Neural progenitor cell (in vitro differentiated cells): ENCODE data around the gene PGRMC2. TPM values are rescaled to one million over a fixed set of nuclear protein-coding genes. Genes with fewer than 3 reads are reported as not detected.

Source experiments
- DNase-seq: peaks from one replicate; pipeline ENCODE4 v3.0.0-alpha.2; 2016; ENCODE audit warnings: low spot score
- H2AFZ ChIP-seq: fragments of 200-600 bp; sonication (generic); replicated peaks from 2 replicates; pipeline ENCODE4 v1.6.1; 2016; ENCODE audit warnings: antibody characterized with exemption
- H3F3A ChIP-seq: fragments of 200-600 bp; sonication (generic); 2 replicates; pipeline ENCODE4 v1.6.1; 2016; ENCODE audit warnings: antibody characterized with exemption, low read depth
- H3K27ac ChIP-seq: fragments of 200-600 bp; sonication (generic); 2 replicates; pipeline ENCODE4 v1.5.1; 2016; ENCODE audit warnings: mild to moderate bottlenecking
- H3K27me3 ChIP-seq: fragments of 200-600 bp; sonication (generic); 2 replicates; pipeline ENCODE4 v1.6.1; 2016; ENCODE audit warnings: mild to moderate bottlenecking, moderate library complexity
- H3K36me3 ChIP-seq: fragments of 200-600 bp; sonication (generic); 2 replicates; pipeline ENCODE4 v1.5.1; 2016
- H3K4me1 ChIP-seq: fragments of 200-600 bp; sonication (generic); 2 replicates; pipeline ENCODE4 v1.6.1; 2016; ENCODE audit warnings: mixed run types
- H3K4me2 ChIP-seq: fragments of 200-600 bp; sonication (generic); 2 replicates; pipeline ENCODE4 v1.6.1; 2016
- H3K4me3 ChIP-seq: fragments of 200-600 bp; sonication (generic); 2 replicates; pipeline ENCODE4 v1.5.1; 2016
- H3K79me2 ChIP-seq: fragments of 200-600 bp; sonication (generic); 2 replicates; pipeline ENCODE4 v1.6.1; 2016; ENCODE audit warnings: low read depth
- H3K9ac ChIP-seq: fragments of 200-600 bp; sonication (generic); 2 replicates; pipeline ENCODE4 v1.6.1; 2016
- H3K9me3 ChIP-seq: fragments of 200-600 bp; sonication (generic); 2 replicates; pipeline ENCODE4 v1.5.1; 2016; ENCODE audit warnings: low read depth
- H4K20me1 ChIP-seq: fragments of 200-600 bp; sonication (generic); 2 replicates; pipeline ENCODE4 v1.6.1; 2016; ENCODE audit warnings: low read depth
- H3K27ac Mint-ChIP-seq: 3 replicates; pipeline ENCODE4 v1.8.0; 2021; ENCODE audit warnings: mixed read lengths
- H3K27me3 Mint-ChIP-seq: 2 replicates; pipeline ENCODE4 v1.8.0; 2022; ENCODE audit warnings: low read depth, mild to moderate bottlenecking, inconsistent platforms, moderate library complexity, mixed read lengths; ENCODE audit not compliant: insufficient read depth
- H3K36me3 Mint-ChIP-seq: 3 replicates; pipeline ENCODE4 v1.8.0; 2021; ENCODE audit warnings: mixed read lengths
- H3K4me1 Mint-ChIP-seq: 3 replicates; pipeline ENCODE4 v1.8.0; 2021; ENCODE audit warnings: mixed read lengths
- H3K4me3 Mint-ChIP-seq: 3 replicates; pipeline ENCODE4 v1.8.0; 2021; ENCODE audit warnings: mild to moderate bottlenecking, moderate library complexity, mixed read lengths
- H3K9me3 Mint-ChIP-seq: 3 replicates; pipeline ENCODE4 v1.8.0; 2020; ENCODE audit warnings: mixed read lengths
- EZH2 ChIP-seq: fragments of 200-600 bp; sonication (generic); IDR thresholded peaks from 2 replicates; pipeline ENCODE4 v1.6.1; 2017; ENCODE audit warnings: antibody characterized with exemption, mild to moderate bottlenecking, moderate library complexity
- EZH2phosphoT487 ChIP-seq: fragments of 200-600 bp; sonication (generic); IDR thresholded peaks from 2 replicates; pipeline ENCODE4 v1.6.1; 2017; ENCODE audit warnings: antibody characterized with exemption
- total RNA-seq: library from RNA; depleted of rRNA; stranded (reverse); fragments of >200 nt; gene quantifications from 2 replicates; pipeline ENCODE4 v1.2.3, GENCODE V29; 2015; ENCODE audit warnings: low replicate concordance
- TF ChIP-seq, protein P1 (sequence below): fragments of 200-600 bp; sonication (generic); IDR thresholded peaks from 2 replicates; pipeline ENCODE4 v1.5.1; 2017; ENCODE audit warnings: antibody characterized with exemption, mild to moderate bottlenecking

PGRMC2 gene
- total RNA-seq, 1 donor from 2014 or later: 58.8 TPM

DNA sequence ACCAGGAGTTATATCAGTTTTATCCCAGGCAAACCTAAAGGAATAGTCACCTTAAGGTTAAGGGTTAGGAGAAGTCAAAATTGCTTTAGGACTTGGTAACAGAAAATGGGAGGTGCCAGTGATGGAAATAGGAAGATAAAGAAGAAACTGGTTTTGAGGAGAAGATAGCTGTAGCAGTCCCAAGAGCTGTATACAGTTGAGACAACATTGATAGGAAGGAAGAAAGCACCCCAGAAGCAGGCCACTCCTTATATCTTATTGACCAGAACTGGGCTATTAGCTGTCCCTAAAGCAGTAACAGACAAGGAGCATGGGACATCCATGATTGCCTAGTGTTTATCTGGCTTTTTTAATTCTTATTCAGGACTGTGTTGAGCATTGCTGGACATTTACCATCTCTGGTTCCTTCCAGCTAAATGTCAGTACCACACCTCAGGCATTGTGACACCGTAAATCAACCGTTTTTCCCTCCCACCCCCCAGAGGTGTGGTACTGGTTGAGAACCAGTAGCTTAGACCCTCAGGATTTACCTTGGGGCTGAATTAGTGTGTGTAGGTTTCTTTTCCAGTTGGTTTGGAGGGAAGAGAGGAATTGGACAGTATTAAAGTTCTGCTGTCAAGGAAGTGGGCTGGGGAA lies 2.0 kb upstream of the PGRMC2 start:
- Mint-ChIP-seq H3K27ac (no peak overlapping the region), H3K4me3 (no peak overlapping the region), H3K27me3 (peaks cover 2% of the 10 kb centered on the region), H3K36me3 (peaks cover 7% of the 10 kb centered on the region), H3K4me1 (peaks cover 17% of the 10 kb centered on the region), H3K9me3 (no peaks in the 10 kb centered on the region)
- Histone ChIP-seq H3K9me3 (no peaks in the 10 kb centered on the region), H3K4me1 (peaks cover 22% of the 10 kb centered on the region), H3K27ac (no peak overlapping the region), H3F3A (peaks cover 19% of the 10 kb centered on the region), H3K79me2 (peaks cover 40% of the 10 kb centered on the region), H2AFZ (no peak overlapping the region), H3K27me3 (no peaks in the 10 kb centered on the region), H3K36me3 (no peaks in the 10 kb centered on the region), H3K4me3 (peak overlapping the region; percentile 85), H3K4me2 (peak overlapping the region; percentile 87), H3K9ac (no peak overlapping the region), H4K20me1 (peaks cover 24% of the 10 kb centered on the region)
- DNase-seq: no peak
- no peak for TF ChIP-seq EZH2phosphoT487

DNA sequence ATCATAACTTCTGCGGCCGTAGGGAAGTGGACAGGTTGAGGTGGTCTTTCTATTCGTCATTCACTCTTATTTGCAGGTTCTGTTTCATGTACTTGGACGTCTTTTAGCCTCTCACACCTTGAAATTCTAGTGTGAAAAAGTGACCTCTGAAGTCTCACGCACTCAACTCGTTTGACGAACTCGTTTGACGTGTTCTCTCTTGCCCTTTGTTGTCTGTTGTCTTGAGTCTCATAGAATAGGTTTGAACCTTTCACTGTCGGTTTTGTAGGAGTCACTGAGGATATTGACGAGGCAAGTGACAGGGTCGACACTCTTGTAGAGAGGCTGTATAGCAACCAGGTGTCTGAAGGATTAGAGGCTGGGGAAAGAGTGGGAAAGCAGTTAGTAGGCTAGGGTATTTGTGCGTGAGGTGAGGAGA lies 1.1 kb upstream of the PGRMC2 start:
- Mint-ChIP-seq H3K4me1 (peaks cover 19% of the 10 kb centered on the region), H3K27me3 (peaks cover 2% of the 10 kb centered on the region), H3K36me3 (peaks cover 15% of the 10 kb centered on the region), H3K9me3 (peaks cover 7% of the 10 kb centered on the region), H3K4me3 (peak overlapping the region; percentile 97), H3K27ac (peak overlapping the region; percentile 94)
- Histone ChIP-seq H3K27me3 (no peaks in the 10 kb centered on the region), H3K9me3 (no peaks in the 10 kb centered on the region), H2AFZ (peak overlapping the region; percentile 83), H3K9ac (peak overlapping the region; percentile 46), H3K4me1 (peaks cover 26% of the 10 kb centered on the region), H3K4me3 (peak overlapping the region; percentile 85), H3K27ac (peak overlapping the region; percentile 94), H3K79me2 (peaks cover 50% of the 10 kb centered on the region), H4K20me1 (peaks cover 28% of the 10 kb centered on the region), H3K4me2 (peak overlapping the region; percentile 87), H3K36me3 (no peaks in the 10 kb centered on the region), H3F3A (peaks cover 19% of the 10 kb centered on the region)
- no peak for TF ChIP-seq EZH2
- TF ChIP-seq, protein P1, sequence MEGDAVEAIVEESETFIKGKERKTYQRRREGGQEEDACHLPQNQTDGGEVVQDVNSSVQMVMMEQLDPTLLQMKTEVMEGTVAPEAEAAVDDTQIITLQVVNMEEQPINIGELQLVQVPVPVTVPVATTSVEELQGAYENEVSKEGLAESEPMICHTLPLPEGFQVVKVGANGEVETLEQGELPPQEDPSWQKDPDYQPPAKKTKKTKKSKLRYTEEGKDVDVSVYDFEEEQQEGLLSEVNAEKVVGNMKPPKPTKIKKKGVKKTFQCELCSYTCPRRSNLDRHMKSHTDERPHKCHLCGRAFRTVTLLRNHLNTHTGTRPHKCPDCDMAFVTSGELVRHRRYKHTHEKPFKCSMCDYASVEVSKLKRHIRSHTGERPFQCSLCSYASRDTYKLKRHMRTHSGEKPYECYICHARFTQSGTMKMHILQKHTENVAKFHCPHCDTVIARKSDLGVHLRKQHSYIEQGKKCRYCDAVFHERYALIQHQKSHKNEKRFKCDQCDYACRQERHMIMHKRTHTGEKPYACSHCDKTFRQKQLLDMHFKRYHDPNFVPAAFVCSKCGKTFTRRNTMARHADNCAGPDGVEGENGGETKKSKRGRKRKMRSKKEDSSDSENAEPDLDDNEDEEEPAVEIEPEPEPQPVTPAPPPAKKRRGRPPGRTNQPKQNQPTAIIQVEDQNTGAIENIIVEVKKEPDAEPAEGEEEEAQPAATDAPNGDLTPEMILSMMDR: no peak
- no peak for TF ChIP-seq EZH2phosphoT487
- DNase-seq: peak; percentile 52

DNA sequence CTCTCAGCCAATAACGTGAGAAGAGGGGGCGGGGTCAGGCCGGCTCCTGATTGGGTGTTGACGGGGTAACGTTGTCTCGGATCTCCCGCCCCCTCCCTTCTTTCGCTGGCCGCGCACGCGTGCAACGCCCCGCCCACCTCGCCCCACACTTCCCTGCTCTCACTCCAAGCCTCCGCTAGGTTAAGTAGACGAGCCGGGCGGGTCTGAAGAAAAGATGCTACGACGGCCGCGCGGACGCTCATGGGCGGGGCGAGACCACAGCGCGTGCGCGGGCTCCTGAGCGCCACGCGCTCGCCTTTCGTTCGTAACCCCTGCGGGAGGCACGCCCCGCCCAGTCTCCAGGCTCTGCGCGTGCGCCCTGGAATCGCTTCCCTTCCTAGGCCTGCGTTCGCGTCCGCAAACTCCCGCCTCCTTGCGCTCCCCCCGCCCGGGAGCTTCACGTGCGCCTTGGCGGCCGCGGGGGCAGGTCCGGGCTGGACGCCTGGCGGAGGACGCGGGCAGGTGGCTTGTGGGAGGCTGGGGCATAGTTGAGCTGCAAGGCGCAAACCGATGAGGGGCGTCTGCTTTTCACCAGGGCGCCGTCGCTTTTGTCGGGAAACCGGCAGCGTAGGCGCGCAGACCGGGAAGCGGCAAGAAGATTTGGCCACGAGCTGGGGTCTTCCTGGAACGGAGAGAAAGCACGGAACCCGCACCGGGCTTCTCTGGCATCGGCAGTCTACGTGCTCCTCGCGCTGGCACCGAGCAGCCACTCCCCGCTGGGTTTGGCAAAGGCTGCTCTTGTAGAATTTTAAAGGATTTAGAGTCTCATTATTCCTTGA lies 467 bp upstream of the PGRMC2 start:
- Histone ChIP-seq H3K4me1 (peaks cover 26% of the 10 kb centered on the region), H3K9me3 (no peaks in the 10 kb centered on the region), H3K27ac (peak overlapping the region; percentile 94), H3K27me3 (no peaks in the 10 kb centered on the region), H2AFZ (peak overlapping the region; percentile 83), H3K79me2 (peaks cover 56% of the 10 kb centered on the region), H4K20me1 (peaks cover 28% of the 10 kb centered on the region), H3K4me2 (peak overlapping the region; percentile 87), H3K36me3 (no peaks in the 10 kb centered on the region), H3K9ac (peak overlapping the region; percentile 46), H3F3A (peaks cover 19% of the 10 kb centered on the region), H3K4me3 (peak overlapping the region; percentile 85)
- TF ChIP-seq EZH2phosphoT487 (no peak), EZH2 (no peak)
- TF ChIP-seq, protein P1: peak; percentile 39
- H3K36me3 Mint-ChIP-seq: peaks cover 18% of the 10 kb centered on the region
- peaks cover 19% of the 10 kb centered on the region for H3K4me1 Mint-ChIP-seq
- H3K4me3 Mint-ChIP-seq: peak overlapping the region; percentile 97
- H3K27ac Mint-ChIP-seq: peak overlapping the region; percentile 94
- H3K27me3 Mint-ChIP-seq: peaks cover 2% of the 10 kb centered on the region
- DNase-seq: peak; percentile 100
- peaks cover 9% of the 10 kb centered on the region for H3K9me3 Mint-ChIP-seq
